Right lobe of liver (tissue), 6 donors: ENCODE measurements around the gene MAST1. TPM values are rescaled to one million over a fixed set of nuclear protein-coding genes. Genes with fewer than 3 reads are reported as not detected.

ENCODE experiments used
- ATAC-seq, 4 donors: fragments of 200-7000 bp; cut with Tn5 transposase; one replicate each; pipeline ENCODE4 v1.9.1; 2020; ENCODE audit warnings: mild to moderate bottlenecking in 4 of 4, moderate library complexity in 4 of 4
- DNase-seq, 3 donors: peaks; one replicate each; pipeline ENCODE4 v3.0.0-alpha.2; 2020
- H3K27ac ChIP-seq, 3 donors: fragments of 200-600 bp; one replicate each; pipeline ENCODE4 v1.8.0; 2022
- H3K27me3 ChIP-seq, 2 donors: fragments of 200-600 bp; one replicate each; pipeline ENCODE4 v1.8.0; 2022
- H3K36me3 ChIP-seq, 4 donors: fragments of 200-600 bp; sonication (generic) in 1 of 4; one replicate each; pipeline versions ENCODE4 v1.5.1 to v1.8.0; 2017 to 2022; ENCODE audit warnings: control low read depth in 1 of 4
- H3K4me1 ChIP-seq, 4 donors: fragments of 200-600 bp; sonication (generic) in 1 of 4; one replicate each; pipeline versions ENCODE4 v1.5.1 to v1.8.0; 2017 to 2022; ENCODE audit warnings: control low read depth in 1 of 4
- H3K4me3 ChIP-seq, 3 donors: fragments of 200-600 bp; one replicate each; pipeline ENCODE4 v1.8.0; 2022
- H3K9me3 ChIP-seq, 4 donors: fragments of 200-600 bp; sonication (generic) in 1 of 4; one replicate each; pipeline versions ENCODE4 v1.5.1 to v1.8.0; 2017 to 2022; ENCODE audit warnings: control low read depth in 1 of 4
- CTCF ChIP-seq, 4 donors: fragments of 200-600 bp in 3 of 4; fragments of 450-650 bp in 1 of 4; IDR thresholded peaks; one replicate each; pipeline versions ENCODE4 v1.5.1 to v1.8.0; 2016 to 2022; ENCODE audit warnings: antibody characterized with exemption in 4 of 4, mild to moderate bottlenecking in 2 of 4
- POLR2A ChIP-seq: fragments of 450-650 bp; IDR thresholded peaks from one replicate; pipeline ENCODE4 v1.6.1; 2017; ENCODE audit warnings: antibody characterized with exemption, mild to moderate bottlenecking
- WGBS: methylation state at CpG from one replicate; pipeline ENCODE4 v1.1.6; 2018; ENCODE audit warnings: low coverage, low lambda C conversion rate; ENCODE audit not compliant: insufficient coverage; ENCODE audit errors: missing lambda C conversion rate; 5-methylcytosine and 5-hydroxymethylcytosine counted together
- intact Hi-C, 2 donors: fragments of 100-400 bp; cut with DNase I; formaldehyde crosslinking; loops; one replicate each; pipeline versions ENCODE4 v1.11.2 to v1.14.1; 2022
- total RNA-seq, 6 experiments: library from RNA; depleted of rRNA in 2 of 6; stranded (reverse); fragments of >200 nt in 2 of 6; fragmentation: NEBNext Ultra II Directional in 3 of 6; extraction: Animal tissue kit (Norgen Biotek cat#: 25700) in 3 of 6; gene quantifications; one replicate each; pipeline versions ENCODE4 v1.1.0 to v1.2.4, GENCODE V29; 2016 to 2023
- donor health status: DM: no; HTN: yes; CAD: no.
- donor health status: DM: no; HTN: no; CAD: no.
- donor health status: DM: no; HTN: no; CAD: no.
- donor health status: DM: no; HTN: yes; CAD: no.
- donor health status: DM: no; HTN: yes; CAD: no.

The MAST1 gene
- total RNA-seq, 6 experiments from 2014 or later = 0.06 to 0.49 (median 0.34) TPM; not detected in 2

- intact Hi-C loops = no loop called here
- TF ChIP-seq CTCF (IDR thresholded peaks at IDR 0.05) (no peak), POLR2A (no peak)
- no peak overlapping the region for H3K27ac ChIP-seq
- H3K27me3 ChIP-seq = no peaks in the 10 kb centered on the region
- no peaks in the 10 kb centered on the region for H3K4me1 ChIP-seq
- H3K36me3 ChIP-seq = no peaks in the 10 kb centered on the region
- DNase-seq (peak in 2 of 3 donors; percentile 49 to 62), ATAC-seq (peak; percentile 28 to 59 (median 41))
- peak overlapping the region in 2 of 3 donors; percentile 6 to 19 for H3K4me3 ChIP-seq
- WGBS = 37% methylated on average over 13 of the region's 51 CpGs
- no peaks in the 10 kb centered on the region for H3K9me3 ChIP-seq
These were observed 29.1 kb downstream of the MAST1 start for GRCh38 chr19:12867120-12868099.

GRCh38 chr19:12868540-12869112, 30.3 kb downstream of the MAST1 start:
- ATAC-seq = no peak
- DNase-seq = no peak
- WGBS = 80% methylated on average over 1 of the region's 10 CpGs

GRCh38 chr19:12871681-12872080, 33.4 kb downstream of the MAST1 start:
- intact Hi-C loops = no loop called here
- H3K9me3 ChIP-seq = no peaks in the 10 kb centered on the region
- H3K27ac ChIP-seq = no peak overlapping the region
- H3K4me3 ChIP-seq = no peak overlapping the region
- no peaks in the 10 kb centered on the region for H3K4me1 ChIP-seq
- TF ChIP-seq CTCF (IDR thresholded peaks at IDR 0.05) (no peak), POLR2A (no peak)
- DNase-seq = no peak
- H3K27me3 ChIP-seq = no peaks in the 10 kb centered on the region
- H3K36me3 ChIP-seq = no peaks in the 10 kb centered on the region
- 100% methylated on average over 1 of the region's 3 CpGs for WGBS
- ATAC-seq = no peak

More at GRCh38 chr19:12868540-12869112, 30.3 kb downstream of the MAST1 start:
- intact Hi-C loops = no loop called here
- H3K4me3 ChIP-seq = no peak overlapping the region
- no peaks in the 10 kb centered on the region for H3K4me1 ChIP-seq
- TF ChIP-seq CTCF (IDR thresholded peaks at IDR 0.05) (no peak), POLR2A (no peak)
- H3K27ac ChIP-seq = no peak overlapping the region
- no peaks in the 10 kb centered on the region for H3K27me3 ChIP-seq
- H3K9me3 ChIP-seq = no peaks in the 10 kb centered on the region
- H3K36me3 ChIP-seq = no peaks in the 10 kb centered on the region

GRCh38 chr19:12872255-12872654, 33.9 kb downstream of the MAST1 start:
- no peak for DNase-seq
- H3K27me3 ChIP-seq = no peaks in the 10 kb centered on the region
- 82% methylated on average over 4 of the region's 5 CpGs for WGBS
- TF ChIP-seq CTCF (IDR thresholded peaks at IDR 0.05) (no peak), POLR2A (no peak)
- intact Hi-C loops = no loop called here
- H3K9me3 ChIP-seq = no peaks in the 10 kb centered on the region
- no peaks in the 10 kb centered on the region for H3K4me1 ChIP-seq
- H3K4me3 ChIP-seq = no peak overlapping the region
- ATAC-seq = no peak
- no peaks in the 10 kb centered on the region for H3K36me3 ChIP-seq
- no peak overlapping the region for H3K27ac ChIP-seq
